HPDE6-E6E7 (cell line): ENCODE measurements around the gene LACRT.
"Not testable (repeated sequence)": the region's sequence is repeated elsewhere in the genome, so short reads cannot be mapped to it uniquely, and the experiment has no call there.

Experiments used
- DNase-seq: peaks from one replicate; pipeline ENCODE4 v3.0.0; 2011; ENCODE audit warnings: missing footprints; ENCODE audit errors: extremely low spot score

Gene LACRT, protein sequence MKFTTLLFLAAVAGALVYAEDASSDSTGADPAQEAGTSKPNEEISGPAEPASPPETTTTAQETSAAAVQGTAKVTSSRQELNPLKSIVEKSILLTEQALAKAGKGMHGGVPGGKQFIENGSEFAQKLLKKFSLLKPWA

DNA sequence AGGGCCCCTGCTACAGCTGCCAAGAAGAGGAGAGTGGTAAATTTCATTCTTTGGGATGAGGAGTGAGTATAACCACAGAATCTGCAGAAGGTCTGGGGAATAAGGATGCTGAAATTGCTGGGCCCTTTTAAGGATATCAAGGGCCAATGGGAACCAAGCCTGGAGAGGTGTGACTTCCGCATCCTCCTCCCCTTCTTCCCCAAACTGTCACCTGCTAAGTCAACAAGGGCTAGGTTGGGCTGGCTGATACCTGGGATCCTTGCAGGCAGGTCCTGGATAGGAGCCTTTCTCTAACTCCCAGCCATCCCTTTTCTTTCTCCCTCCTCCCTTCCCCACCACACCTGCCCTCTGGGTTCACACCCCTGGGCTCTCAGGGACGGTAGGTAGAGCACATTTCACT is at the start of gene LACRT:
LACRT (minus strand) TSS at position 101 of the 400 bp plus-strand sequence; CDS start at position 47, 54 bp downstream.
- no peak for DNase-seq

- DNase-seq = no peak
These were observed 48.7 kb upstream of the LACRT start for GRCh38 chr12:54683398-54683797.

DNA sequence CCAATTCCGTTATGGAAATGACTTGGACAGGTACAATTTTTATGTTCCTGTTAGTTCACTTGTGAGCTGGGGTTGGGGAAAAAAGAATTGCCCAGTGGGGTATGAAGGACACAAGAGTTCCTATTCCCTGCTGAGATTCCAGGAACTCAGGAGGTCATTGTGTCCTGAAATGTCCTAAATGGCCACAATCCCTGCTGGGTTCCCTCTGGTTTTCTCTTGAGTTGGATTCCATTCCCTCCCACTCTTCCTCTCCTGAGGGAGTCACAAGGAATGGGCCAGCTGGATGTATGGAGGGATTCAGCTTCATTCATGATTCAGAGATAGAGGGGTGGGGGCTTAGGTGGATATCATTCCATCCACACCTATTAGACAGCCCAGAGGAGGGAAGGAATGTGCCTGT is 48.0 kb upstream of the LACRT start:
- DNase-seq = no peak

DNA sequence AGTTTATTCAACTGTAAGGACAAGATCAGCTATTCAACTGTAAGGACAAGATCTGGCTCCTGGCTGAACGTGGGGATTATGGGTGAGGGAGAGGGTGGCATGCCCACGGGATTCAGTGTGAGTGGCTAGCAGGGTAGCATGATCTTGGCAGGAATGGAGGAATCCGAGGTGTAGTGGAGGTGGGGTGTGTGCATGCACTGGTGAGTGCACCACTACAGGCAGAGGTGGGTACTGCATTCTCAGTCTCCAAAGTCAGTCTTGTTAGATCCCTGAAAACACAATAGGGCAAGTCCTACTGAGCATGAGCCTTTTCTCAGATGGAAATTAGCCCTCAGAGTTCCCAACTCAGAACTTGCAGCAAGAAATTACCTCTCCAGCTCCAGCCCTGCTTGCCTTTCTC is 45.7 kb upstream of the LACRT start:
- DNase-seq = no peak

GRCh38 chr12:54678131-54678530 is 43.4 kb upstream of the LACRT start:
- DNase-seq = no peak

GRCh38 chr12:54667945-54668344 is 33.2 kb upstream of the LACRT start:
- DNase-seq = no peak

DNA sequence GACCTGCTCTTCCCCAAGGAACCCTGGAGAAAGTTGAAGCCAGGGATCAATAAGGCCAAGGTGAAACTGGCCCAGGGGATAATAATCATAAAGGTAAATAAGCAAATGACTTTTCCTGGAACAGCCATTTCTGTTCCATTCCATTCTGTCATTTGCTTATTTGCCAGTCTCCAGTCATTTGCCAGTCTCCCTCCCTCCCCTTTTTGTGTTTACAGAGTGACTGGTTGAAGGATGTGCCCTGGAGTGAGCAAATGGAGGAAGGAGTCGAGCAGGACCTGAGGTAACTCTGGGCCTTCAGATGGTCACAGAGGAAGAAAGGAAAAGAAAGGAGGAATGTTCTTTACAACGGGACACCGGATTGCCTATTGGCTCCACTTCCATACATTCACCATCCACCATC is 31.3 kb upstream of the LACRT start:
- DNase-seq = no peak

DNA sequence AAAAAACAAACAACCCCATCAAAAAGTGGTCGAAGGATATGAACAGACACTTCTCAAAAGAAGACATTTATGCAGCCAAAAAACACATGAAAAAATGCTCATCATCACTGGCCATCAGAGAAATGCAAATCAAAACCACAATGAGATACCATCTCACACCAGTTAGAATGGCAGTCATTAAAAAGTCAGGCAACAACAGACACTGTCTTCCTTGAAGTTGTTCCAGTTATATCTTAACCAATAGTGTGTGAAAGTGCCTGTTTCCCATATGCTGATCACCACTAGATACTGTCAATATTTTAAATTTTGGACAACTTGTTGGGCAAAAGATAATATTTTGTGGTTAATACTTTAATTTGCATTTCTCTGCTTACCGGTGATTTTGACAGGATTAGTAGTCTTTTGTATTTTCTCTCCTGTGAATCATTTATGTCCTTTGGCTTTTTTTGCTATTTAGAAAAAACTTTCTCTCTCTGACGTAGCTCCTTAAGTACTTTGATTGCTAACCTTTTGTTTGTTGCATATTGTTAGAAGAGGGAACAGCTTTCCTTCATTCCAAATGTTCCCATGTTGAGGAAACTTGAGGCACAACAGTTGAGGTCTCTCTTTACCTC is 30.4 kb upstream of the LACRT start:
- not testable (repeated sequence) for DNase-seq

DNA sequence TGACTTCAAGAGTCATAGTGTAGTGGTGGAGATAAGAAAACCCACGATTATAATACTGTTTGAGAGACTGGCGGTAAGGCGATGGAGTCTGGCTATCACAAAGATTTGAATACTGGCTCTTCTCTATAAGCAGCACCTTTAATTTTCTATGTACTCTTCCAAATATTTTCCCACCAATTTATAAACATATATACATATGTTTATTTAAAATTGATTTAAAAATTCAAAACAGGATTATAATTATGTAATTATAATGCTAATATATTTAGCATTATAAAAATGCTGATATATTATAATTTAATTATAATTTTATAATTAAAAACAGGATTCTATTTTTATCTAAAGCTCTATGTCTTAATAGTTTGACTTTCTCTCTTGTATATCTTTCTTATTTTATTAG is 28.9 kb upstream of the LACRT start:
- DNase-seq = no peak

GRCh38 chr12:54662026-54662425 is 27.3 kb upstream of the LACRT start:
- no peak for DNase-seq

GRCh38 chr12:54661048-54661447 is 26.4 kb upstream of the LACRT start:
- no peak for DNase-seq

DNA sequence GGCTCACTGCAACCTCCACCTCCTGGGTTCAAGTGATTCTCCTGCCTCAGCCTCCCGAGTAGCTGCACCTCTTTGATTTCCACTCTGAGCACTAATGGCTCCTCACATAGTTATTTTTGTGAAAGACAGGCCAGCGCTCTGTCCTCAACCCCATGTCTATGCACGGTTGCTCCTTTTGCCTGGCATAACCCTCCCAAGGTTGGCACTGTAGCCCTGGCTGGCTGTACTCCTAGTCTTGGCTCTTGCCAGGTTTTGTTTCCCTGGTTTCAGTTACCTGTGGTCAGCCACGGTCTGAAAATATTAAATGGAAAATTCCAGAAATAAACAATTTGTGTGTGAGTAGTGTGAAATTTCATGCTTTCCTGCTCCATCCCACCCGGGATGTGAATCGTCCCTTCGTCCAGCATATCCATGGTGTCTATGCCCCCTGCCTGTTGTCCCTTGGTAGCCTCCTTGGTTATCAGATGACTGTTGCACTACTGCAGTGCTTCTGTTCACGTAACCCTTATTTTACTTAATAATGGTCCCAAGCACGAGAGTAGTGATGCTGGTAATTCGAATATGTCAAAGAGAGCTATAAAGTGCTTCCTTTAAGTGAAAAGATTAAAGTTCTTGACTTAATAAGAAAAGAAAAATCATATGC is 25.7 kb upstream of the LACRT start:
- DNase-seq = no peak

DNA sequence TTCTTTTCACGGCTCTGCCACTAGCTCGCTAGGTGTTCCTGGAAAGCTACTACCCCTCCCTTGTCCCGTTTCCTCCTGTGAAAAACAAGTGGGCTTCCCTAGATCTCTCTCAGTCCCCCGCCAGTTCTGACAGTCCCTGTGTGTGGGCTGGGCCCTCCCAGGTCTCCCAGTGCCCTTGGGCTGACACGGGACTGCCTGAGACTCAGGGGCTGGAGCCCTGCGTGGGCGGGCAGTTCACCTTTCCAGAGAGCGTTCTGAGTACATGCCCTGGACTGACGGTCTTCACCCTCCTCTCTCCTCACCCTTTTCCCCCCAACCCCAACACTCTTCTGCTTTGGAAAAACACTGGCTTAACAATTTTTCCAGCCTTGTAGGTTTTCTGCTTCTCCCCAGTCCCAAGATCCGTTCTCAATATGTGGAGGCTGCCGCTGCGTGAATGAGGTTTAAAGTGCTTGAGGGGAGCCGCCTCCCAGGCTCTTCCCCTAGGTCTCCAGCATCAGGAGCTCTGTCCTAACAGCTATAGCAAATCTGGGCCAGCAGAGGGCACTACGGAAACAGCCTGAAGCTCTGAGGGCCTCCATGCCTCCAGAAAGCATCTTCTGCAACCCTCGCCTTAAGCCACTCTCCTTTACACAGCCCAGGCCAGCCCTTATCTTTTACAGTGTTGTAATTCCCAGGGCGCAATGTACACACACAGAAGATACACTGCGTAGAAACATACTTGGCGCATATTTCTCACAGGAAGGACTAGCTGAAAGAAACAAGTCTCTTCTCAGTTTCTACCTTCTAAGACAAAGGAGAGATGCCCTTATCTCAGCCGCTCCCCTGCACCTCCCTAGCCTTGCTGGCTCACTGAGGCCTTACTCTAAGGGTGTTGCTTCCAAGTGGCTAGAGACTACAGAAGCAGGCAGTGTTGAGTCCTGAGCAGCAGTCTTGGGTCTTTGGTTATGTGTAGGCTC is 23.9 kb upstream of the LACRT start:
- DNase-seq = no peak

- DNase-seq = no peak
These were observed 22.5 kb upstream of the LACRT start for GRCh38 chr12:54657105-54657607.

GRCh38 chr12:54654926-54655325 is 20.2 kb upstream of the LACRT start:
- DNase-seq = no peak

- no peak for DNase-seq
These were observed 18.3 kb upstream of the LACRT start for GRCh38 chr12:54653025-54653424.

GRCh38 chr12:54650889-54651288 is 16.2 kb upstream of the LACRT start:
- no peak for DNase-seq

GRCh38 chr12:54650409-54650808 is 15.7 kb upstream of the LACRT start:
- DNase-seq = no peak

- DNase-seq = no peak
These were observed 15.1 kb upstream of the LACRT start for GRCh38 chr12:54649825-54650224.

- no peak for DNase-seq
These were observed 13.6 kb upstream of the LACRT start, which contains the start of gene DCD for GRCh38 chr12:54648265-54648664. Gene DCD (minus strand): TSS chr12:54648365. CDS start chr12:54648303, 62 bp downstream.

- DNase-seq = no peak
These were observed 6.9 kb upstream of the LACRT start for GRCh38 chr12:54641554-54641953.

- no peak for DNase-seq
These were observed 6.4 kb upstream of the LACRT start for GRCh38 chr12:54641089-54641488.
